ENCODE measurements around the gene TUFT1. TPM values are rescaled to one million over a fixed set of nuclear protein-coding genes. Genes with fewer than 3 reads are reported as not detected.
"Not testable (repeated sequence)": the region's sequence is repeated elsewhere in the genome, so short reads cannot be mapped to it uniquely, and the experiment has no call there.

The TUFT1 gene
- total and polyA plus RNA-seq, 10 of the 15 experiments (the other 5 are each of a cell fraction or from before 2014, with no cell fraction given) = 0.08 to 4.3 (median 3.2) TPM

DNA sequence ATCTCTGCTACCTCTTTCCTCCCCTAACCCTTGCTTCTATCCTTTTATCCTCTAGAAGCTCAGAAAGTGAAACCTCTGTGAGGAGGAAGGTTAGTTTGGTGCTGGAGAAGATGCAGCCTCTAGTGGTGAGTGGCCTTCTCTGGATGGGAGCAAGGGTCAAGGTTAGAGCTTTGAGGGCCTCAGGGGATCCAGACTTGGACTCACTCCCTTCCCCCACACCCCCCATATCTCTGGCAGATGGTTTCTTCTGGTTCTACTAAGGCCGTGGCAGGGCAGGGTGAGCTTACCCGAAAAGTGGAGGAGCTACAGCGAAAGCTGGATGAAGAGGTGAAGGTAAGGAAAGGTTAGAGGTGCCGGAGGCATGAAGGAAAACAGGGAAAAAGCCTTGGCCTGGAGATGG, 19.8 kb upstream of the TUFT1 start (continued):
- TF ChIP-seq ZBTB40 (IDR thresholded peaks at IDR 0.05; ENCODE audit: borderline replicate concordance) = no peak
- TF ChIP-seq EP300 (IDR thresholded peaks at IDR 0.05; ENCODE audit: borderline replicate concordance in 1 of 2, control insufficient read depth in 1 of 2, low read depth in 2 of 2, low read length in 2 of 2) = no peak
- TF ChIP-seq RAD21 (IDR thresholded peaks at IDR 0.05; ENCODE audit: insufficient read depth, low read depth, low read length) = peak; percentile 52

DNA sequence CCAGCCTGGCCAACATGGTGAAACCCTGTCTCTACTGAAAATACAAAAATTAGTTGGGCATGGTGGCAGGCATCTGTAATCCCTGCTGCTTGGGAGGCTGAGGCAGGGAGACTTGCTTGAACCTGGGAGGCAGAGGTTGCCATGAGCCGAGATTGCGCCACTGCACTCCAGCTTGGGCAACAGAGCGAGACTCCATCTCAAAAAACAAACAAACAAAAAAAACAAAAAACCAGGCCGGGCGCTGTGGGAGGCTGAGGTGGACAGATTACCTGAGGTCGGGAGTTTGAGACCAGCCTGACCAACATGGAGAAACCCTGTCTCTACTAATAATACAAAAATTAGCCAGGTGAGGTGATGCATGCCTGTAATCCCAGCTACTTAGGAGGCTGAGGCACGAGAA, 17.7 kb upstream of the TUFT1 start:
- FAIRE-seq; H3K9ac ChIP-seq (ENCODE audit: control insufficient read depth, insufficient read depth, low read length); H2AFZ ChIP-seq (ENCODE audit: control insufficient read depth, low read depth, low read length); H3K4me3 ChIP-seq; DNase-seq (ENCODE audit: low read depth, low spot score); H4K20me1 ChIP-seq (ENCODE audit: control insufficient read depth, insufficient read depth); H3K27ac ChIP-seq (ENCODE audit: control insufficient read depth, insufficient read depth); H3K36me3 ChIP-seq (ENCODE audit: control insufficient read depth in 2 of 2, insufficient read depth in 2 of 2, low read length in 1 of 2); BruUV-seq (replicated peaks); H3K9me3 ChIP-seq (replicated peaks; ENCODE audit: control insufficient read depth, insufficient read depth, low read length); in situ Hi-C loops (cut with MboI); H3K79me2 ChIP-seq (ENCODE audit: control insufficient read depth, insufficient read depth, low read length); ATAC-seq; POLR2A ChIA-PET; H3K4me1 ChIP-seq (ENCODE audit: control insufficient read depth, insufficient read depth, low read length); intact Hi-C loops (cut with micrococcal nuclease; ENCODE audit: unreplicated experiment); H3K27me3 ChIP-seq (replicated peaks in 1 of 2; ENCODE audit: control insufficient read depth in 2 of 2, insufficient read depth in 2 of 2, low read length in 1 of 2); H3K4me2 ChIP-seq (ENCODE audit: control insufficient read depth, insufficient read depth); RAD21 ChIA-PET (ENCODE audit: unreplicated experiment): not testable (repeated sequence)
- 47% methylated on average over 7 of the region's 7 CpGs for WGBS (ENCODE audit: insufficient coverage, insufficient replicate concordance, low lambda C conversion rate, missing lambda C conversion rate)
- ChIA-PET SMC1A (ENCODE audit: uncharacterized antibody, unreplicated experiment) (interaction anchor here (0.5 to 1.0 kb wide), 4 partner anchors 68 to 371 kb away, joined by 3 read pairs; no protein-coding TSS in a partner anchor), CTCF (interaction anchor here (0.9 kb wide), 1 partner anchor 78 kb away, joined by 3 read pairs; no protein-coding TSS in a partner anchor)

Measured in GM12878 (cell line).